HEK293 (cell line): ENCODE results near the gene ZDHHC6.

ENCODE experiments used
- CTCF ChIA-PET: fragments of 350-600 bp; formaldehyde crosslinking; extraction: SDS; loops from one replicate; lab custom pipeline; 2021; ENCODE audit warnings: antibody characterized with exemption; lab: Yijun Ruan, JAX
- POLR2A ChIA-PET: fragments of 300-600 bp; formaldehyde crosslinking; extraction: SDS; loops from one replicate; lab custom pipeline; 2020; ENCODE audit warnings: antibody characterized with exemption, inconsistent platforms; lab: Yijun Ruan, JAX
- H3K27ac ChIP-seq: fragments of 200-500 bp; sonication (Bioruptor generic); 2 replicates; pipeline ENCODE4 v1.5.1; 2014; ENCODE audit warnings: low read depth, low read length, control low read depth, inconsistent platforms; ENCODE audit errors: extremely low read depth
- H3K36me3 ChIP-seq, 2 experiments: fragments of 200-500 bp in 1 of 2; sonication (Bioruptor generic) in 1 of 2; 1 replicate in 1 of 2; 2 replicates in 1 of 2; pipeline ENCODE4 v1.5.1; 2014 to 2017; ENCODE audit warnings: inconsistent platforms in 2 of 2, low read length in 2 of 2; ENCODE audit not compliant: control insufficient read depth in 2 of 2, insufficient read depth in 1 of 2
- H3K4me1 ChIP-seq: fragments of 200-500 bp; sonication (Bioruptor generic); 2 replicates; pipeline ENCODE4 v1.5.1; 2014; ENCODE audit warnings: mild to moderate bottlenecking, low read length, inconsistent platforms; ENCODE audit not compliant: control insufficient read depth, insufficient read depth
- H3K4me3 ChIP-seq: 2 replicates; pipeline ENCODE4 v1.5.1; 2011; ENCODE audit warnings: low read depth, mild to moderate bottlenecking, control low read depth, low read length, moderate library complexity
- H3K9me3 ChIP-seq: fragments of 200-500 bp; sonication (Bioruptor generic); 2 replicates; pipeline ENCODE4 v1.5.1; 2014; ENCODE audit warnings: low read depth, low read length, inconsistent platforms; ENCODE audit not compliant: control insufficient read depth, insufficient read depth
- REPIN1 ChIP-seq: fragments of 450-650 bp; formaldehyde crosslinking; IDR thresholded peaks from 2 replicates; pipeline ENCODE4 v1.5.1; 2017; ENCODE audit warnings: missing biosample characterization, missing genetic modification characterization, low read depth
- ZBTB17 ChIP-seq: fragments of 450-650 bp; formaldehyde crosslinking; IDR thresholded peaks from 2 replicates; pipeline ENCODE4 v1.5.1; 2016; ENCODE audit warnings: missing biosample characterization, missing genetic modification characterization
- ZBTB8A ChIP-seq: fragments of 450-650 bp; formaldehyde crosslinking; IDR thresholded peaks from 2 replicates; pipeline ENCODE4 v1.5.1; 2016; ENCODE audit warnings: missing biosample characterization, missing genetic modification characterization
- ZEB2 ChIP-seq: fragments of 450-650 bp; formaldehyde crosslinking; IDR thresholded peaks from 2 replicates; pipeline ENCODE4 v1.5.1; 2016; ENCODE audit warnings: missing biosample characterization, missing genetic modification characterization
- ZNF221 ChIP-seq: fragments of 450-650 bp; formaldehyde crosslinking; IDR thresholded peaks from 2 replicates; pipeline ENCODE4 v1.5.1; 2017; ENCODE audit warnings: missing biosample characterization, missing genetic modification characterization, borderline replicate concordance
- ZNF366 ChIP-seq: fragments of 450-650 bp; formaldehyde crosslinking; conservative IDR thresholded peaks from 2 replicates; pipeline ENCODE4 v1.5.1; 2016; ENCODE audit warnings: missing biosample characterization, missing genetic modification characterization
- ZNF391 ChIP-seq: fragments of 450-650 bp; formaldehyde crosslinking; IDR thresholded peaks from 2 replicates; pipeline ENCODE4 v1.5.1; 2016; ENCODE audit warnings: low read depth, missing biosample characterization, missing genetic modification characterization, borderline replicate concordance
- ZNF426 ChIP-seq: fragments of 450-650 bp; formaldehyde crosslinking; IDR thresholded peaks from 2 replicates; pipeline ENCODE4 v1.5.1; 2017; ENCODE audit warnings: missing biosample characterization, missing genetic modification characterization, mild to moderate bottlenecking, inconsistent platforms, moderate library complexity
- ZNF555 ChIP-seq: fragments of 450-650 bp; formaldehyde crosslinking; conservative IDR thresholded peaks from 2 replicates; pipeline ENCODE4 v1.5.1; 2017; ENCODE audit warnings: missing biosample characterization, mild to moderate bottlenecking, missing genetic modification characterization, inconsistent platforms
- ZNF596 ChIP-seq: fragments of 450-650 bp; IDR thresholded peaks from 2 replicates; pipeline ENCODE4 v1.5.0; 2018; ENCODE audit warnings: missing biosample characterization, mild to moderate bottlenecking, missing genetic modification characterization, moderate library complexity
- ZNF610 ChIP-seq: fragments of 450-650 bp; formaldehyde crosslinking; IDR thresholded peaks from 2 replicates; pipeline ENCODE4 v1.5.1; 2016; ENCODE audit warnings: missing biosample characterization, missing genetic modification characterization, borderline replicate concordance
- ZNF660 ChIP-seq: fragments of 450-650 bp; IDR thresholded peaks from 2 replicates; pipeline ENCODE4 v1.5.1; 2018; ENCODE audit warnings: missing biosample characterization, mild to moderate bottlenecking, missing genetic modification characterization
- ZNF707 ChIP-seq: fragments of 450-650 bp; formaldehyde crosslinking; IDR thresholded peaks from 2 replicates; pipeline ENCODE4 v1.5.1; 2016; ENCODE audit warnings: missing biosample characterization, missing genetic modification characterization
- ZNF768 ChIP-seq: fragments of 450-650 bp; formaldehyde crosslinking; IDR thresholded peaks from 2 replicates; pipeline ENCODE4 v1.5.1; 2018; ENCODE audit warnings: missing biosample characterization, mild to moderate bottlenecking, missing genetic modification characterization
- ZNF830 ChIP-seq: fragments of 450-650 bp; IDR thresholded peaks from 2 replicates; pipeline ENCODE4 v1.5.0; 2018; ENCODE audit warnings: missing biosample characterization, missing genetic modification characterization, low read depth, mild to moderate bottlenecking, moderate library complexity
- TF ChIP-seq, protein P1 (sequence below): fragments of 450-650 bp; IDR thresholded peaks from 2 replicates; pipeline ENCODE4 v1.5.1; 2018; ENCODE audit warnings: missing biosample characterization, missing genetic modification characterization
- TF ChIP-seq, protein P2 (sequence below): fragments of 450-650 bp; formaldehyde crosslinking; IDR thresholded peaks from 2 replicates; pipeline ENCODE4 v1.5.1; 2016; ENCODE audit warnings: missing biosample characterization, missing genetic modification characterization
- TF ChIP-seq, protein P3 (sequence below): fragments of 450-650 bp; formaldehyde crosslinking; IDR thresholded peaks from 2 replicates; pipeline ENCODE4 v1.5.1; 2016; ENCODE audit warnings: missing biosample characterization, missing genetic modification characterization
- TF ChIP-seq, protein P4 (sequence below): fragments of 450-650 bp; formaldehyde crosslinking; IDR thresholded peaks from 2 replicates; pipeline ENCODE4 v1.5.1; 2017; ENCODE audit warnings: missing biosample characterization, missing genetic modification characterization
- TF ChIP-seq, protein P5 (sequence below): fragments of 450-650 bp; formaldehyde crosslinking; IDR thresholded peaks from 2 replicates; pipeline ENCODE4 v1.5.1; 2016; ENCODE audit warnings: missing biosample characterization, missing genetic modification characterization
- TF ChIP-seq, protein P6 (sequence below): fragments of 450-650 bp; formaldehyde crosslinking; IDR thresholded peaks from 2 replicates; pipeline ENCODE4 v1.5.1; 2016; ENCODE audit warnings: missing biosample characterization, missing genetic modification characterization, low read depth

The ZDHHC6 gene

DNA sequence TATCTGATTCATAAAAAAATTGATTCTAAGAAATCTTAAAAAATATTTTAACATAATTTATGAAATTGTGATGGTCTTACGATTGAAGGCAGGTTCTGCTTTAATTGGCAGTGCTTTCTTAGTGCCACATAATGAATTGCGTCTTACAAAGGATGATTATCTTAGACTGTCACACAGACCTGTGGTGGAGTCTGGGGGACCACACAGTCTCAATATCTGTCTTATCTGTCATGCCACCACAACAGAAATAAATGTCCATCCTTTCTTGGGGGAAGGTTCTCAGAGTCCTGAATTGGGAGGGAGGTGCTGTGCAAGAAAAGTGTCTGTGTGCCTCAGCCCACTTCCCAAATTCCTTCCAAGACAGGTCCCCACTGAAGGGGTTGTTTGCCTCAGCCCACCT, 34.0 kb downstream of the ZDHHC6 start:
- TF ChIP-seq ZNF610 (tag by site-specific recombination): no peak
- TF ChIP-seq, protein P1, sequence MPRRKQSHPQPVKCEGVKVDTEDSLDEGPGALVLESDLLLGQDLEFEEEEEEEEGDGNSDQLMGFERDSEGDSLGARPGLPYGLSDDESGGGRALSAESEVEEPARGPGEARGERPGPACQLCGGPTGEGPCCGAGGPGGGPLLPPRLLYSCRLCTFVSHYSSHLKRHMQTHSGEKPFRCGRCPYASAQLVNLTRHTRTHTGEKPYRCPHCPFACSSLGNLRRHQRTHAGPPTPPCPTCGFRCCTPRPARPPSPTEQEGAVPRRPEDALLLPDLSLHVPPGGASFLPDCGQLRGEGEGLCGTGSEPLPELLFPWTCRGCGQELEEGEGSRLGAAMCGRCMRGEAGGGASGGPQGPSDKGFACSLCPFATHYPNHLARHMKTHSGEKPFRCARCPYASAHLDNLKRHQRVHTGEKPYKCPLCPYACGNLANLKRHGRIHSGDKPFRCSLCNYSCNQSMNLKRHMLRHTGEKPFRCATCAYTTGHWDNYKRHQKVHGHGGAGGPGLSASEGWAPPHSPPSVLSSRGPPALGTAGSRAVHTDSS (tag by site-specific recombination): no peak
- TF ChIP-seq, protein P2, sequence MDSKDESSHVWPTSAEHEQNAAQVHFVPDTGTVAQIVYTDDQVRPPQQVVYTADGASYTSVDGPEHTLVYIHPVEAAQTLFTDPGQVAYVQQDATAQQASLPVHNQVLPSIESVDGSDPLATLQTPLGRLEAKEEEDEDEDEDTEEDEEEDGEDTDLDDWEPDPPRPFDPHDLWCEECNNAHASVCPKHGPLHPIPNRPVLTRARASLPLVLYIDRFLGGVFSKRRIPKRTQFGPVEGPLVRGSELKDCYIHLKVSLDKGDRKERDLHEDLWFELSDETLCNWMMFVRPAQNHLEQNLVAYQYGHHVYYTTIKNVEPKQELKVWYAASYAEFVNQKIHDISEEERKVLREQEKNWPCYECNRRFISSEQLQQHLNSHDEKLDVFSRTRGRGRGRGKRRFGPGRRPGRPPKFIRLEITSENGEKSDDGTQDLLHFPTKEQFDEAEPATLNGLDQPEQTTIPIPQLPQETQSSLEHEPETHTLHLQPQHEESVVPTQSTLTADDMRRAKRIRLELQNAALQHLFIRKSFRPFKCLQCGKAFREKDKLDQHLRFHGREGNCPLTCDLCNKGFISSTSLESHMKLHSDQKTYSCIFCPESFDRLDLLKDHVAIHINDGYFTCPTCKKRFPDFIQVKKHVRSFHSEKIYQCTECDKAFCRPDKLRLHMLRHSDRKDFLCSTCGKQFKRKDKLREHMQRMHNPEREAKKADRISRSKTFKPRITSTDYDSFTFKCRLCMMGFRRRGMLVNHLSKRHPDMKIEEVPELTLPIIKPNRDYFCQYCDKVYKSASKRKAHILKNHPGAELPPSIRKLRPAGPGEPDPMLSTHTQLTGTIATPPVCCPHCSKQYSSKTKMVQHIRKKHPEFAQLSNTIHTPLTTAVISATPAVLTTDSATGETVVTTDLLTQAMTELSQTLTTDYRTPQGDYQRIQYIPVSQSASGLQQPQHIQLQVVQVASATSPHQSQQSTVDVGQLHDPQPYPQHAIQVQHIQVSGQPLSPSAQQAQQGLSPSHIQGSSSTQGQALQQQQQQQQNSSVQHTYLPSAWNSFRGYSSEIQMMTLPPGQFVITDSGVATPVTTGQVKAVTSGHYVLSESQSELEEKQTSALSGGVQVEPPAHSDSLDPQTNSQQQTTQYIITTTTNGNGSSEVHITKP: no peak
- TF ChIP-seq ZNF426 (tag by site-specific recombination): no peak
- TF ChIP-seq ZNF391: no peak
- TF ChIP-seq ZNF366 (tag by site-specific recombination): no peak
- TF ChIP-seq ZNF221: no peak
- TF ChIP-seq, protein P3, sequence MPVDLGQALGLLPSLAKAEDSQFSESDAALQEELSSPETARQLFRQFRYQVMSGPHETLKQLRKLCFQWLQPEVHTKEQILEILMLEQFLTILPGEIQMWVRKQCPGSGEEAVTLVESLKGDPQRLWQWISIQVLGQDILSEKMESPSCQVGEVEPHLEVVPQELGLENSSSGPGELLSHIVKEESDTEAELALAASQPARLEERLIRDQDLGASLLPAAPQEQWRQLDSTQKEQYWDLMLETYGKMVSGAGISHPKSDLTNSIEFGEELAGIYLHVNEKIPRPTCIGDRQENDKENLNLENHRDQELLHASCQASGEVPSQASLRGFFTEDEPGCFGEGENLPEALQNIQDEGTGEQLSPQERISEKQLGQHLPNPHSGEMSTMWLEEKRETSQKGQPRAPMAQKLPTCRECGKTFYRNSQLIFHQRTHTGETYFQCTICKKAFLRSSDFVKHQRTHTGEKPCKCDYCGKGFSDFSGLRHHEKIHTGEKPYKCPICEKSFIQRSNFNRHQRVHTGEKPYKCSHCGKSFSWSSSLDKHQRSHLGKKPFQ: no peak
- TF ChIP-seq ZBTB17 (tag by site-specific recombination): no peak
- TF ChIP-seq, protein P4, sequence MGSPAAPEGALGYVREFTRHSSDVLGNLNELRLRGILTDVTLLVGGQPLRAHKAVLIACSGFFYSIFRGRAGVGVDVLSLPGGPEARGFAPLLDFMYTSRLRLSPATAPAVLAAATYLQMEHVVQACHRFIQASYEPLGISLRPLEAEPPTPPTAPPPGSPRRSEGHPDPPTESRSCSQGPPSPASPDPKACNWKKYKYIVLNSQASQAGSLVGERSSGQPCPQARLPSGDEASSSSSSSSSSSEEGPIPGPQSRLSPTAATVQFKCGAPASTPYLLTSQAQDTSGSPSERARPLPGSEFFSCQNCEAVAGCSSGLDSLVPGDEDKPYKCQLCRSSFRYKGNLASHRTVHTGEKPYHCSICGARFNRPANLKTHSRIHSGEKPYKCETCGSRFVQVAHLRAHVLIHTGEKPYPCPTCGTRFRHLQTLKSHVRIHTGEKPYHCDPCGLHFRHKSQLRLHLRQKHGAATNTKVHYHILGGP (tag by site-specific recombination): no peak
- TF ChIP-seq REPIN1: no peak
- no peak for TF ChIP-seq ZBTB8A (tag by site-specific recombination)
- no peak for TF ChIP-seq ZNF660 (tag by site-specific recombination)
- TF ChIP-seq ZNF768 (tag by site-specific recombination): no peak
- no peaks in the 10 kb centered on the region for H3K4me1 ChIP-seq
- ChIA-PET POLR2A (no interaction called here), CTCF (no interaction called here)
- H3K27ac ChIP-seq: no peak overlapping the region
- no peaks in the 10 kb centered on the region for H3K36me3 ChIP-seq
- no peak overlapping the region for H3K4me3 ChIP-seq
- H3K9me3 ChIP-seq: no peaks in the 10 kb centered on the region

DNA sequence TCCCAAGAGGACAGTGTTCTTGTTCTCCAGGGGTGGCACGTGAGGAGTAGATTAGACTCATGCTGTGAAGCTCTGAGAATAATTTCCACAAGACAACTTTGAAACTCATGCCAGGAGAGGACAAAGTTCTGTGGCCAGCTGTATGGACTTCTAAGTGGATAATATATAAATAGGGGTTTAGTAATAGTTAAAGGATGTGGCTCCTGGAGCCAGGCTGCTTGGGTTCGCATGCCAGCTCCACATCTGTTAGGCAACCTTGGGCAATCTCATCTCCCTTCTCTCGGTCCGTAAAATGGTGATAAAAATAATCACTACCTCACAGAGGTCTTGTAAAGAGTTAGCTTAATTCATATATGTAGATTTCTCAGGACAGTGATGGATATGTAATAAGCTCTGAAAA, 37.0 kb downstream of the ZDHHC6 start:
- H3K9me3 ChIP-seq: no peaks in the 10 kb centered on the region
- H3K36me3 ChIP-seq: no peaks in the 10 kb centered on the region
- H3K4me1 ChIP-seq: no peaks in the 10 kb centered on the region
- POLR2A ChIA-PET: interaction anchor here (0.7 kb wide), 1 partner anchor 1356 kb away, joined by 3 read pairs; no protein-coding TSS in a partner anchor
- no peak overlapping the region for H3K27ac ChIP-seq
- no peak overlapping the region for H3K4me3 ChIP-seq
- CTCF ChIA-PET: interaction anchor here (1.0 kb wide), 1 partner anchor 25 kb away, joined by 3 read pairs; no protein-coding TSS in a partner anchor
- TF ChIP-seq ZNF830 (tag by site-specific recombination) (no peak), ZNF221 (no peak), ZNF555 (tag by site-specific recombination) (no peak), ZNF707 (tag by site-specific recombination) (no peak), ZNF596 (tag by site-specific recombination) (no peak), ZEB2 (tag by site-specific recombination) (no peak)
- TF ChIP-seq, protein P5, sequence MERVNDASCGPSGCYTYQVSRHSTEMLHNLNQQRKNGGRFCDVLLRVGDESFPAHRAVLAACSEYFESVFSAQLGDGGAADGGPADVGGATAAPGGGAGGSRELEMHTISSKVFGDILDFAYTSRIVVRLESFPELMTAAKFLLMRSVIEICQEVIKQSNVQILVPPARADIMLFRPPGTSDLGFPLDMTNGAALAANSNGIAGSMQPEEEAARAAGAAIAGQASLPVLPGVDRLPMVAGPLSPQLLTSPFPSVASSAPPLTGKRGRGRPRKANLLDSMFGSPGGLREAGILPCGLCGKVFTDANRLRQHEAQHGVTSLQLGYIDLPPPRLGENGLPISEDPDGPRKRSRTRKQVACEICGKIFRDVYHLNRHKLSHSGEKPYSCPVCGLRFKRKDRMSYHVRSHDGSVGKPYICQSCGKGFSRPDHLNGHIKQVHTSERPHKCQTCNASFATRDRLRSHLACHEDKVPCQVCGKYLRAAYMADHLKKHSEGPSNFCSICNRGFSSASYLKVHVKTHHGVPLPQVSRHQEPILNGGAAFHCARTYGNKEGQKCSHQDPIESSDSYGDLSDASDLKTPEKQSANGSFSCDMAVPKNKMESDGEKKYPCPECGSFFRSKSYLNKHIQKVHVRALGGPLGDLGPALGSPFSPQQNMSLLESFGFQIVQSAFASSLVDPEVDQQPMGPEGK (tag by site-specific recombination): no peak
- TF ChIP-seq, protein P6, sequence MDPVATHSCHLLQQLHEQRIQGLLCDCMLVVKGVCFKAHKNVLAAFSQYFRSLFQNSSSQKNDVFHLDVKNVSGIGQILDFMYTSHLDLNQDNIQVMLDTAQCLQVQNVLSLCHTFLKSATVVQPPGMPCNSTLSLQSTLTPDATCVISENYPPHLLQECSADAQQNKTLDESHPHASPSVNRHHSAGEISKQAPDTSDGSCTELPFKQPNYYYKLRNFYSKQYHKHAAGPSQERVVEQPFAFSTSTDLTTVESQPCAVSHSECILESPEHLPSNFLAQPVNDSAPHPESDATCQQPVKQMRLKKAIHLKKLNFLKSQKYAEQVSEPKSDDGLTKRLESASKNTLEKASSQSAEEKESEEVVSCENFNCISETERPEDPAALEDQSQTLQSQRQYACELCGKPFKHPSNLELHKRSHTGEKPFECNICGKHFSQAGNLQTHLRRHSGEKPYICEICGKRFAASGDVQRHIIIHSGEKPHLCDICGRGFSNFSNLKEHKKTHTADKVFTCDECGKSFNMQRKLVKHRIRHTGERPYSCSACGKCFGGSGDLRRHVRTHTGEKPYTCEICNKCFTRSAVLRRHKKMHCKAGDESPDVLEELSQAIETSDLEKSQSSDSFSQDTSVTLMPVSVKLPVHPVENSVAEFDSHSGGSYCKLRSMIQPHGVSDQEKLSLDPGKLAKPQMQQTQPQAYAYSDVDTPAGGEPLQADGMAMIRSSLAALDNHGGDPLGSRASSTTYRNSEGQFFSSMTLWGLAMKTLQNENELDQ (tag by site-specific recombination): no peak
